Measurements from ENCODE around the gene MTA1. TPM values are rescaled to one million over a fixed set of nuclear protein-coding genes. Genes with fewer than 3 reads are reported as not detected.

Gene MTA1
- total RNA-seq, 4 donors from 2014 or later, result 34.3 to 75.0 (median 49.2) TPM

Other genes starting within 250 kb of the MTA1 start
- 10 to 100 TPM in 2 of 4 donors, 1 to 10 TPM in 2; 8.0 to 20.2 (median 13.2) TPM for gene NUDT14, start 238.5 kb upstream of the MTA1 start, total RNA-seq
- 100 to 1,000 TPM in 2 of 4 donors, 10 to 100 TPM in 2; 55.4 to 229 (median 79.0) TPM for gene BTBD6, start 171.3 kb upstream of the MTA1 start, total RNA-seq
- 10 to 100 TPM; 19.7 to 76.1 (median 22.5) TPM for gene BRF1, start 118.8 kb upstream of the MTA1 start, total RNA-seq
- 100 to 1,000 TPM in 1 of 4 donors, 10 to 100 TPM in 3; 37.2 to 124 (median 57.8) TPM for gene PACS2, start 105.1 kb upstream of the MTA1 start, total RNA-seq
- 1 to 10 TPM in 1 of 4 donors, not detected in 3; 1.3 TPM for gene TEX22, start 21.3 kb upstream of the MTA1 start, total RNA-seq
- 10 to 100 TPM; 24.1 to 84.0 (median 44.6) TPM for gene CRIP2, start 55.0 kb downstream of the MTA1 start, total RNA-seq
- gene CRIP1, start 67.1 kb downstream of the MTA1 start, total RNA-seq, result 10 to 100 TPM in 3 of 4 donors, 1 to 10 TPM in 1; 10.0 to 41.8 (median 28.1) TPM
- 1 to 10 TPM; 1.3 to 3.5 (median 2.1) TPM for gene TEDC1, start 71.4 kb downstream of the MTA1 start, total RNA-seq
- 1 to 10 TPM; 1.3 to 3.6 (median 2.0) TPM for gene TMEM121, start 106.8 kb downstream of the MTA1 start, total RNA-seq

Data from subcutaneous adipose tissue (tissue), 4 donors.